Heart right ventricle (tissue), 16 donors: ENCODE results near the gene FAM163B. TPM values are rescaled to one million over a fixed set of nuclear protein-coding genes. Genes with fewer than 3 reads are reported as not detected.
A peak's percentile ranks its signal among the peaks of the same experiment; 100 is the strongest.

ENCODE experiments used
- ATAC-seq, 8 donors: fragments of 200-7000 bp; cut with Tn5 transposase; one replicate each; pipeline ENCODE4 v1.9.1; 2020; ENCODE audit warnings: mild to moderate bottlenecking in 8 of 8, moderate library complexity in 8 of 8, moderate number of reproducible peaks in 1 of 8
- DNase-seq, 2 donors: peaks; one replicate each; pipeline ENCODE4 v3.0.0-alpha.2; 2020
- H3K27ac ChIP-seq, 10 donors: fragments of 200-600 bp; sonication (generic) in 2 of 10; one replicate each; pipeline versions ENCODE4 v1.5.0 to v1.8.0; 2020 to 2022; ENCODE audit warnings: mild to moderate bottlenecking in 3 of 10
- H3K27me3 ChIP-seq, 7 donors: fragments of 200-600 bp; one replicate each; pipeline ENCODE4 v1.8.0; 2021 to 2022; ENCODE audit warnings: mild to moderate bottlenecking in 2 of 7
- H3K36me3 ChIP-seq, 9 donors: fragments of 200-600 bp; sonication (generic) in 1 of 9; one replicate each; pipeline versions ENCODE4 v1.5.0 to v1.8.0; 2020 to 2022; ENCODE audit warnings: mild to moderate bottlenecking in 2 of 9
- H3K4me1 ChIP-seq, 9 donors: fragments of 200-600 bp; sonication (generic) in 1 of 9; one replicate each; pipeline versions ENCODE4 v1.5.0 to v1.8.0; 2020 to 2022; ENCODE audit warnings: mild to moderate bottlenecking in 4 of 9
- H3K4me3 ChIP-seq, 10 donors: fragments of 200-600 bp; sonication (generic) in 2 of 10; one replicate each; pipeline versions ENCODE4 v1.5.0 to v1.8.0; 2020 to 2022; ENCODE audit warnings: mild to moderate bottlenecking in 7 of 10, moderate library complexity in 2 of 10
- H3K9me3 ChIP-seq, 11 donors: fragments of 200-600 bp in 10 of 11; sonication (generic) in 2 of 11; one replicate each; pipeline versions ENCODE4 v1.5.0 to v1.8.0; 2013 to 2022; ENCODE audit warnings: mild to moderate bottlenecking in 2 of 11, control low read depth in 1 of 11, moderate library complexity in 1 of 11
- CTCF ChIP-seq, 9 donors: fragments of 200-600 bp; sonication (generic) in 2 of 9; IDR thresholded peaks; one replicate each; pipeline versions ENCODE4 v1.5.0 to v1.8.0; 2021 to 2022; ENCODE audit warnings: antibody characterized with exemption in 9 of 9, mild to moderate bottlenecking in 5 of 9, moderate library complexity in 1 of 9
- WGBS, 2 donors: extraction: QIAGEN DNeasy Blood & Tissue Kit; methylation state at CpG; one replicate each; pipeline ENCODE4 v1.1.7; 2013; ENCODE audit warnings: inconsistent platforms in 1 of 2; 5-methylcytosine and 5-hydroxymethylcytosine counted together
- intact Hi-C, 10 donors: fragments of 100-400 bp; cut with DNase I; formaldehyde crosslinking; loops; one replicate each; pipeline versions ENCODE4 v1.11.1 to v1.14.2; 2022
- long read RNA-seq, 3 donors: library from polyadenylated mRNA; unstranded; transcript quantifications; one replicate each; pipeline ENCODE4 v2.0.0, GENCODE V29; 2020 to 2021
- polyA plus RNA-seq, 2 donors: library from polyadenylated mRNA; stranded (reverse); fragments of 200-250 nt; gene quantifications; one replicate each; pipeline ENCODE4 v1.2.3, GENCODE V29; 2013
- total RNA-seq, 10 donors: library from RNA; stranded (reverse); fragmentation: NEBNext Ultra II Directional in 3 of 10; extraction: Animal tissue kit (Norgen Biotek cat#: 25700) in 3 of 10; gene quantifications; one replicate each; pipeline versions ENCODE4 v1.2.1 to v1.2.4, GENCODE V29; 2021 to 2023
- donor health status: Arrhythmogenic right ventricular cardiomyopathy.
- donor health status: ischemic (EF 13 %, LVEDD 7.1; RV severe dilation, severe dysfunction).
- donor health status: healthy with polysubstance abuse.
- donor health status: DM: no; HTN: yes; CAD: no.
- donor health status: DM: no; HTN: no; CAD: no.
- donor health status: ischemic (EF 25% LVEDD 6.9; RV normal size, moderate dysfunction).
- donor health status: ischemic (EF 25% LVEDD 5.7; RV mildly dilated, moderate dysfunction).
- donor health status: healthy.
- donor health status: DM: yes; HTN: yes; CAD: no.
- donor health status: Ischemic cardiomyopathy.
- donor health status: ischemic (EF 35%, LVEDD 5.7; RV mildly dilated, moderate dysfunction).
- donor health status: nonischemic (EF 11% LVEDD 7.7; RV severe dilation, severe dysfunction).
- donor health status: DM: yes; HTN: yes; CAD: no.
- donor health status: PGD.
- donor health status: ischemic (EF 29% LVEDD 5.4; RV normal size, mild dysfunction).
- donor health status: nonischemic (EF 23%, LVEDD 6.1; RV moderate dilation, normal function).

Gene FAM163B
- not detected for total RNA-seq
- under 1 TPM in 1 of 2 donors, not detected in 1; 0.19 TPM for polyA plus RNA-seq
- long read RNA-seq, donor 1 = 0 reads
- long read RNA-seq, donor 2 = 0 reads
- long read RNA-seq, donor 3 = 0 reads

- WGBS, 2 donors = 9 to 10% methylated on average over 60 to 61 of the region's 61 CpGs
- intact Hi-C loops = loop anchor here in 1 of 10 donors (10.0 kb wide), 1 partner anchor 115 kb away; no protein-coding TSS in a partner anchor
- Histone ChIP-seq H3K4me3 (peak within 1 kb of the TSS in 1 of 10 donors; percentile 16), H3K27ac (no peak within 1 kb of the TSS), H3K9me3 (no peaks in the 10 kb centered on the region), H3K27me3 (peaks cover 6 to 94% (median 87%) of the 10 kb centered on the region in 7 donors), H3K4me1 (no peaks in the 10 kb centered on the region), H3K36me3 (no peaks in the 10 kb centered on the region)
- ATAC-seq = peak; percentile 67 to 92 (median 82)
- DNase-seq = peak; percentile 47 to 55
- no peak for TF ChIP-seq CTCF (IDR thresholded peaks at IDR 0.05)
Measured at GRCh38 chr9:133609311-133610098, at the start of gene FAM163B. Gene FAM163B, minus strand, starts transcription at chr9:133609389. Its CDS starts 29,166 bp downstream, at chr9:133580223.

DNA sequence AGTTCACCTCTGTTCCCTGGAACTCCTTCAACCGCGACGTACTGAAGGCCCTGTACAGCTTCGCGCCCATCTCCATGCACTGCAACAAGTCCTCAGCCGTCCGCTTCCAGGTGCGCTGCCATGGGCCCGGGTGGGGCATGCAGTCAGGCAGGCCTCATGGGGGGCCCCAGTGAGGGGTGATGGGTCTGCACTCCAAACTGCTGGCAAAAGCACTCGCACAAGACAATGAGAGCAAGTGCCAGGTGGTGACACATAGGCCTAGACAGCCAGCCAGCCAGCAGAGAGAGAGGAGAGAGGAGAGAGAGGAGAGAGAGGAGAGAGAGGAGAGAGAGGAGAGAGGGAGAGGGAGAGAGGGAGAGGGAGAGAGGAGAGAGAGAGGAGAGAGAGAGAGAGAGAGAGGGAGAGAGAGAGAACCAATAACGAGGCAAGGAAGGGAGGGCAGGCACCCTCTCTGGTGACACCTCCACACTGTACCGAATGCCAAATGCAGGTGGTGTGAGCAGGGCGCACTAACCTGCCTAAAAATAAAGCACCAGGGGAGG, 48.0 kb upstream of the FAM163B start:
- Histone ChIP-seq H3K36me3 (no peaks in the 10 kb centered on the region), H3K27ac (no peak overlapping the region), H3K4me3 (no peak overlapping the region), H3K4me1 (peaks cover 9 to 22% (median 16%) of the 10 kb centered on the region in 9 donors), H3K9me3 (no peaks in the 10 kb centered on the region), H3K27me3 (peaks cover 0 to 80% (median 64%) of the 10 kb centered on the region in 7 donors)
- 81 to 84% methylated on average over 13 of the region's 13 CpGs for WGBS, 2 donors
- TF ChIP-seq CTCF (IDR thresholded peaks at IDR 0.05) = no peak
- ATAC-seq = peak in 2 of 8 donors; percentile 8 to 15
- no peak for DNase-seq
- intact Hi-C loops = no loop called here

DNA sequence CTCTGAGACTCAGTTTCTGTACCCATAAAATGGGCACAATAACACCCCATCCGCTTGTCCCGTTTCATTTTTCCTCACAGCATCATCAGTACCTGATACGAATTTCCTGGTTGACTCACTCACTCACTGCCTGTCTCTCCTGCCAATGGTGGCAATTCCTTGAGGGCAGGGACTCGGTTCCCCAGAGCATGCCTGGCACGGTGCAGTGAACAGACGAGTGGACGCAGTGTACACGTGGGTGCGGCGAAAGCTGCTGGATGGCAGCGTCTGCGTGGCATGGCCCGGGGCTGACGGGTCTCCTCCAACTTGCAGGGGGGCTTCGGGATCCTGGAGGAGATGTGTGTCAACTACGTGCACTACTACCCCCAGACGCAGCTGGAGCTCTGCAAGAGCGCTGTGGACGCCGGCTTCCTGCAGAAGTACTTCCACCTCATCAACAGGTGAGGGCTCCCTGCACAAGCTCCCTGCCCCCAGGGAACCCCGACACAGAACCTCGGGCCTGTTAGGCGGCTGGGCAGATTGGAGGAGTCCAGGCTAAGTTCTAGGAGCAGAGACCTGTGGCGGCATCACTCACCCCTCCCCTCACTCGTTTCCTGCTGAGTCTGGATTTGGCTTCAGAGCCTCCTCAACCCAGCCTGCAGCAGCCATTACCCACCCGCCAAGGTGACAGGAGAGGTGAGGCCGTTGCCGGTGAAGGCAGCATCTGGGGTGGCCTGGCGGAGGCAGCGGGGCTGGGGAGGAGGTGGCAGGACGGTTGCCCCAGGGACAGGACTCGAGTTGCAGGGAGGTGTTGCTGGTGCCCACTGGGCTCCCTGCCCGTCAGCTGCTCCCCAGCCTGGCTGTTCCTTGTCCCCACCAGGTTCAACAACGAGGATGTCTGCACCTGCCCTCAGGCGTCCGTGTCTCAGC, 47.3 kb upstream of the FAM163B start:
- H3K27me3 ChIP-seq = peaks cover 0 to 84% (median 64%) of the 10 kb centered on the region in 7 donors
- TF ChIP-seq CTCF (IDR thresholded peaks at IDR 0.05) = no peak
- no peak overlapping the region for H3K27ac ChIP-seq
- peaks cover 9 to 22% (median 16%) of the 10 kb centered on the region in 9 donors for H3K4me1 ChIP-seq
- no peak overlapping the region for H3K4me3 ChIP-seq
- no peaks in the 10 kb centered on the region for H3K36me3 ChIP-seq
- DNase-seq (no peak), ATAC-seq (no peak)
- H3K9me3 ChIP-seq = no peaks in the 10 kb centered on the region
- WGBS, 2 donors = 71 to 73% methylated on average over 36 of the region's 36 CpGs
- intact Hi-C loops = no loop called here

GRCh38 chr9:133655701-133656100, 46.5 kb upstream of the FAM163B start:
- ATAC-seq (no peak), DNase-seq (no peak)
- no peak for TF ChIP-seq CTCF (IDR thresholded peaks at IDR 0.05)
- intact Hi-C loops = no loop called here
- WGBS, 2 donors = 63 to 70% methylated on average over 14 of the region's 14 CpGs
- Histone ChIP-seq H3K9me3 (no peaks in the 10 kb centered on the region), H3K4me3 (no peak overlapping the region), H3K4me1 (peaks cover 9 to 22% (median 16%) of the 10 kb centered on the region in 9 donors), H3K36me3 (no peaks in the 10 kb centered on the region), H3K27me3 (peaks cover 0 to 89% (median 61%) of the 10 kb centered on the region in 7 donors), H3K27ac (no peak overlapping the region)
